Effector memory CD4-positive, alpha-beta T cell (primary cell): ENCODE results near the gene NFAM1.

Source experiments
- DNase-seq, 3 donors: peaks; one replicate each; pipeline ENCODE4 v3.0.0-alpha.2; 2020
- H3K27ac ChIP-seq: 2 replicates; pipeline ENCODE4 v1.7.0; 2013; ENCODE audit warnings: mild to moderate bottlenecking, low read length, moderate library complexity; ENCODE audit not compliant: insufficient read depth, poor library complexity, severe bottlenecking
- H3K27me3 ChIP-seq: replicated peaks from 2 replicates; pipeline ENCODE4 v1.7.0; 2013; ENCODE audit warnings: mild to moderate bottlenecking, low read length; ENCODE audit not compliant: insufficient read depth, control insufficient read depth, poor library complexity, severe bottlenecking
- H3K36me3 ChIP-seq: 2 replicates; pipeline ENCODE4 v1.7.0; 2013; ENCODE audit warnings: mild to moderate bottlenecking, low read length, moderate library complexity; ENCODE audit not compliant: control insufficient read depth, insufficient read depth
- H3K4me1 ChIP-seq: 2 replicates; pipeline ENCODE4 v1.7.0; 2013; ENCODE audit warnings: low read length, mild to moderate bottlenecking; ENCODE audit not compliant: control insufficient read depth, insufficient read depth, poor library complexity, severe bottlenecking
- H3K4me3 ChIP-seq: 2 replicates; pipeline ENCODE4 v1.7.0; 2013; ENCODE audit warnings: low read length, low read depth, mild to moderate bottlenecking; ENCODE audit not compliant: insufficient read depth, poor library complexity, severe bottlenecking
- H3K9me3 ChIP-seq: 2 replicates; pipeline ENCODE4 v1.7.0; 2013; ENCODE audit warnings: mild to moderate bottlenecking, low read length, moderate library complexity; ENCODE audit not compliant: control insufficient read depth

NFAM1 gene

GRCh38 chr22:42459287-42460063 is 27.3 kb upstream of the NFAM1 start:
- Histone ChIP-seq H3K27me3 (peaks cover 8% of the 10 kb centered on the region), H3K27ac (no peak overlapping the region), H3K36me3 (no peaks in the 10 kb centered on the region), H3K4me1 (no peaks in the 10 kb centered on the region), H3K4me3 (no peak overlapping the region), H3K9me3 (no peaks in the 10 kb centered on the region)
- DNase-seq = no peak

DNA sequence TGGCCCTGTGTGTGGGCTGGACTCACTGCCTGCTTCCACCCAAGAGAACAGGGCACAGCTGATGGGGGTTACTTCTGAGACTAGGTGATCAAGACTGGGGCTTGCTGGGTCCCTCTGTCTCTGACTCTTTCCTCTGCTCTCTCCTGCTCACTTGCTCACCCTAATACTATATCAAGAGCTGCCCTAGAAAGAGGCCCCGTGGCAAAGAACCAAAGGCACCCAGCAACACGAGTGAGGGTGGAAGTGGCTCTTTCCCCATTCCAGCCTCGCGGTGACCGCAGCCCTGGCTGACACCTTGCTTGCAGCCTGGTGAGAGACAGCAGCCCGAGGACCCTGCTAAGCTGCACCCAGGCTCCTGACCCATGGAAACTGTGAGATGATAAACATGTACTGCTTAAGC is 20.7 kb upstream of the NFAM1 start:
- no peak for DNase-seq

DNA sequence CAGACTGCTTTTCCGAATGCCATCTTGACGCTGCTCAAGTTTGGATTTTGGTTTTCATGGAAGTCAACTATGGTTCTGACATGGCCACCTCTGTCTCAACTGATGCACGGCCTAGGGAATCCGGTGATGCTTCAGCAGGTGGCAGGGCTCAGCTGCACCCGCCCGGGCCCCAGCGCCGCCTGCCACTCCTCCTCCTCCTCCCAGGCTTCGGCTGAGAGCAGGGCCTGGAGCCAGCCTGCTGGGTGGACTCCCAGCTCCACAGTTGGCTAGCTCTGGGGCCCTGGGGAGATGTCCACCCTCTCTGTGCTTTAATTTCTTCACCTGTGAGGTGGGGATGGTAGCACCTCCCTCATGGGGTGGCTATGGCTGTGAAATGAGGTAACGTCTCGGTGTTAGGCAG is 20.3 kb upstream of the NFAM1 start:
- H3K36me3 ChIP-seq = no peaks in the 10 kb centered on the region
- H3K4me1 ChIP-seq = no peaks in the 10 kb centered on the region
- H3K4me3 ChIP-seq = no peak overlapping the region
- no peaks in the 10 kb centered on the region for H3K9me3 ChIP-seq
- no peaks in the 10 kb centered on the region for H3K27me3 ChIP-seq
- no peak overlapping the region for H3K27ac ChIP-seq
- no peak for DNase-seq

More for the DNA sequence above, 20.7 kb upstream of the NFAM1 start:
- H3K9me3 ChIP-seq = no peaks in the 10 kb centered on the region
- no peaks in the 10 kb centered on the region for H3K36me3 ChIP-seq
- H3K4me1 ChIP-seq = no peaks in the 10 kb centered on the region
- H3K27ac ChIP-seq = no peak overlapping the region
- no peak overlapping the region for H3K4me3 ChIP-seq
- H3K27me3 ChIP-seq = no peaks in the 10 kb centered on the region

DNA sequence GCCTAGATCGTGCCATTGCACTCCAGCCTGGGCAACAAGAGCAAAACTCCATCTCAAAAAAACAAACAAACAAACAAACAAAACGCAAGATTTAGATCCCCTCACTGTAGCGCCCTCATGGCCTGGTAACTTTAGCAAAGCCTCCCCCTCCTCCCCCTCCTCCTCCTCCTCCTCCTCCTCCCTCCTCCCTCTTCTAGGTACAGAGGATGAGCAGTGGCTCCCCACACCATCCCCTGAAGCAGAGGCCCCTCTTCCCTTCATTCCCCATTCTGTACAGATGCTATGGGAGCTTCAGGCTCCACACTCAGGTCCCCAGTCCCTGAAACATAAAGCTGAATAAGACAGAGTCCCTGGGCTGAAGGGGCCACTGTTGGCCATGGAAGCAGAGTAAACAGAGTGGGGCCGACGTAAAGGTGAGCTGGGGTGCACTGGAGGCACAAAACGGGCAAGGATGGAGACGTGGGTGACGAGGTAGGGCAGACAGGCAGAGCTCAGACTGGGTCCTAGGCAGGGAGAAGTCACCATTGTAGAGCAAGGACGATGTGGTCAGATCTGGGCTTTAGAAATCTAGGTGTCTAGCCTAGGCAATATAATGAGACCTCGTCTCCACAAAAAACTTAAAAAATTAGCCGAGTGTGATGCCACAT is 19.4 kb upstream of the NFAM1 start:
- no peaks in the 10 kb centered on the region for H3K27me3 ChIP-seq
- no peaks in the 10 kb centered on the region for H3K36me3 ChIP-seq
- H3K4me1 ChIP-seq = no peaks in the 10 kb centered on the region
- H3K27ac ChIP-seq = no peak overlapping the region
- no peaks in the 10 kb centered on the region for H3K9me3 ChIP-seq
- no peak for DNase-seq
- no peak overlapping the region for H3K4me3 ChIP-seq

- Histone ChIP-seq H3K4me1 (no peaks in the 10 kb centered on the region), H3K27me3 (no peaks in the 10 kb centered on the region), H3K36me3 (no peaks in the 10 kb centered on the region), H3K27ac (no peak overlapping the region), H3K4me3 (no peak overlapping the region), H3K9me3 (no peaks in the 10 kb centered on the region)
- no peak for DNase-seq
Observed at GRCh38 chr22:42450862-42451261, 18.7 kb upstream of the NFAM1 start.

DNA sequence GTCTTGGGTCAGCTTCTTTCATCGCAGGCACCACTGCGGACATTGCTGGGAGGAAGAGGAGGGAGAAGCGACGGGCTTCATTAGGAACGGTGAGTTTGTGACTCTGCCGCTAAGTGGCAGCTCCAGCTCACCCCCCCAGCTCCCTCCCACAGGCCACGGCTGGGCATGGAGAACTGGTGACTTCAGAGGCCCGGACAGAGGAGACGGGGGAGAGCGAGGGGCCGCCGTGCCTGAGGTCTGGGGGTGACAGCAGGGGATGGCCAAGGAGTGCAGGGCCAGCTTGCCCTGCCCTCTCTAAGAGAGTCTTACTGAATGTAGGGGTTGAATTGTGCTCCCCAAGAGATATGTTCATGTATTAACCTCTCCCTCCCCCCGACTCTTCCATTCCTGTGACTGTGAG is 13.9 kb upstream of the NFAM1 start:
- H3K27me3 ChIP-seq = no peaks in the 10 kb centered on the region

DNA sequence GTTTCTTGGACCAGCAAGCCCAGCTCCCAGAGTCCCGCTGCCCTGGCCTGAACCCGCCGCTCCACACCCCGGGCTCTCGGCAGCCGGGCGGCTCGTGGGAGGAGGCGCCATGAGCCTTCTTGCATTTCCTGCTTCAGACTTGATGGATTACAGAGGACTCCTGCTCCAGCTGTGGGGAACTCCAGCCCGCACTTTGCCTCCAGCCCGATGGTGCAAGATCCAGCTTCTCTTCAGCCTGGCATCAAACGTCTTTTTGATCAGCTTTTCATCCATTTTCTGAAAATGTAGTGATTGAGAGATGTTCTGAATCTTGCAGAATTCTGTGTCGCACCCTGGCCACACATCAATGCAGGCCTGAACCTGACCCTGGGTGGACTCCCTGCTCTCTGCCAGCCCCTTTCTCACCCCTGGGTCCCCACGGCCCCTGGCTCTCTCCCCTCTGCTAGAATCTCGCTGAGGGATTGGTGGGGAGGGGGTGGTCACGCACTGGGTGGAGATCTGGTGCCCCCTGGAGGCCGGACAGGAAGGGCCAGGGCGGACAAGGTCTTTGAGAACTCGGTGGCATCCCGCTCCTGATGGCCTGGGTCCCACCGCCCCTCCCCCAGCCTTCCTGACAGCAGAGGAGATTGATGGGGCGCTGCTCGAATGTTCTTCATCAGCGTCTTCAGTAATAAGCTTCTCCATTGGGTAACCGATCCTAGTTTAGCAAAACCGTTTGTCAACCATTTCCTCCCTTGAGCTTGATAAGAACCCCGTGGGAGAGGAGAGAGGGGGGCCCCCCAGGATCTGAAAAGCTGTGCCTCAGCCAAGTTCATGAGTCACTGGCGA is 12.1 kb upstream of the NFAM1 start:
- Histone ChIP-seq H3K36me3 (no peaks in the 10 kb centered on the region), H3K27me3 (no peaks in the 10 kb centered on the region), H3K9me3 (no peaks in the 10 kb centered on the region), H3K27ac (peak overlapping the region; percentile 72), H3K4me3 (peak overlapping the region; percentile 63), H3K4me1 (peaks cover 13% of the 10 kb centered on the region)
- DNase-seq = peak; percentile 48 to 82 (median 76)

More for the DNA sequence above, 13.9 kb upstream of the NFAM1 start:
- H3K27ac ChIP-seq = no peak overlapping the region
- H3K4me1 ChIP-seq = peaks cover 13% of the 10 kb centered on the region
- no peaks in the 10 kb centered on the region for H3K36me3 ChIP-seq
- no peaks in the 10 kb centered on the region for H3K9me3 ChIP-seq
- H3K4me3 ChIP-seq = no peak overlapping the region
- no peak for DNase-seq

DNA sequence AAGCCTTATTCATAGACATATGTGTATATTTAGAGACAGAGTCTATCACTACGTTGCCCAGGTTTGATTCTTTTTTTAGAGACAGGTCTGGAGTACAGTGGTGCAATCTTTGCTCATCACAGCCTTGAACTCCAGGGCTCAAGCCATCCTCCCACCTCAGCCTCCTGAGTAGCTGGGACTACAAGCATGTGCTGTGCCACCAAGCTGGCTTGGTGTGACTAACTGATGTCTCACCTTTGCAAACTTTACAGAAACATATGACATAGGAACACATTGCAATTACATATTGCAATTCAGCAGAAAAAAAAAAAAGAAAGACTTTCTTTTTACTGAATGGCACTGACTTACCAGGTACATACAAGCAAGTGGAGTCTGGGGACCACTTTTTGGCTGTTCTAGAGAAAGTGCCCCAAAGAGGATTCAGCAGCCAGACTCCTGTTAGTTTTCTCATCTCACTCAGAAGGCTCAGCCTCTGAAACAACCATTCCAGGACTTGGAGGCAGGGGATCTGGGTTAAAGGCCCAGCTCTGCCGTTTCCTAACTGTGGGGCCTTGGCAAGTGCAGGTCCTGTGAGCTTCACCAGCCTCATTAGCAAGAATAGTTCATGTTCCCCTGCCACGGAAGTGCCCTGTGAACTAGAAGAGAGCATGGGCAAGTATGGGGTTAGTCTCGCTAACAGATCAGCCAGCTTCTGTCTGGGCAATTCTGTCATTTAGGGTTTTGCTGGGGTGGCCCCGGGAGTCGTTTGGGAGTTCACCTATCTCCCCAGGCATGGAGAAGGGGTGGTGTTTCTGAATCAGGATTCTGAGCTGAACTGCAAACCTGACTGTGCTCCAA is 11.3 kb upstream of the NFAM1 start:
- Histone ChIP-seq H3K27me3 (no peaks in the 10 kb centered on the region), H3K27ac (peak overlapping the region; percentile 72), H3K36me3 (no peaks in the 10 kb centered on the region), H3K4me3 (no peak overlapping the region), H3K4me1 (peaks cover 13% of the 10 kb centered on the region), H3K9me3 (no peaks in the 10 kb centered on the region)
- no peak for DNase-seq

GRCh38 chr22:42442748-42443147 is 10.5 kb upstream of the NFAM1 start:
- no peaks in the 10 kb centered on the region for H3K9me3 ChIP-seq
- H3K27ac ChIP-seq = peak overlapping the region; percentile 5
- peaks cover 17% of the 10 kb centered on the region for H3K4me1 ChIP-seq
- no peak overlapping the region for H3K4me3 ChIP-seq
- H3K36me3 ChIP-seq = no peaks in the 10 kb centered on the region
- no peak for DNase-seq
- no peaks in the 10 kb centered on the region for H3K27me3 ChIP-seq
